Brain microvascular endothelial cell (primary cell): ENCODE measurements around the gene RAPGEF6.

ENCODE experiments used
- DNase-seq: peaks from one replicate; pipeline ENCODE4 v3.0.0-alpha.2; 2020
- H3K27ac ChIP-seq: fragments of 250-450 bp; sonication (Bioruptor Pico); 2 replicates; pipeline ENCODE4 v1.5.1; 2020; ENCODE audit warnings: mild to moderate bottlenecking, moderate library complexity
- H3K27me3 ChIP-seq: fragments of 250-450 bp; sonication (Bioruptor Pico); replicated peaks from 2 replicates; pipeline ENCODE4 v1.5.1; 2020; ENCODE audit warnings: mild to moderate bottlenecking
- H3K36me3 ChIP-seq: fragments of 250-450 bp; sonication (Bioruptor Pico); replicated peaks from 2 replicates; pipeline ENCODE4 v1.5.1; 2020; ENCODE audit warnings: mild to moderate bottlenecking
- H3K4me3 ChIP-seq: 2 replicates; pipeline ENCODE4 v1.5.1; 2011; ENCODE audit warnings: low read depth, mild to moderate bottlenecking, control low read depth, low read length, moderate library complexity
- in situ Hi-C: cut with HindIII; loops from 2 replicates; pipeline ENCODE4 v1.10.0; 2017; ENCODE audit warnings: low sequenced_read_pairs, low pct_ligation_motif_present
- TF ChIP-seq, protein P1 (sequence below): IDR thresholded peaks from 2 replicates; pipeline ENCODE4 v1.5.1; 2011; ENCODE audit warnings: low read depth, mild to moderate bottlenecking, moderate library complexity, low read length, control low read depth, inconsistent platforms; ENCODE audit errors: missing control alignments

Gene RAPGEF6

DNA sequence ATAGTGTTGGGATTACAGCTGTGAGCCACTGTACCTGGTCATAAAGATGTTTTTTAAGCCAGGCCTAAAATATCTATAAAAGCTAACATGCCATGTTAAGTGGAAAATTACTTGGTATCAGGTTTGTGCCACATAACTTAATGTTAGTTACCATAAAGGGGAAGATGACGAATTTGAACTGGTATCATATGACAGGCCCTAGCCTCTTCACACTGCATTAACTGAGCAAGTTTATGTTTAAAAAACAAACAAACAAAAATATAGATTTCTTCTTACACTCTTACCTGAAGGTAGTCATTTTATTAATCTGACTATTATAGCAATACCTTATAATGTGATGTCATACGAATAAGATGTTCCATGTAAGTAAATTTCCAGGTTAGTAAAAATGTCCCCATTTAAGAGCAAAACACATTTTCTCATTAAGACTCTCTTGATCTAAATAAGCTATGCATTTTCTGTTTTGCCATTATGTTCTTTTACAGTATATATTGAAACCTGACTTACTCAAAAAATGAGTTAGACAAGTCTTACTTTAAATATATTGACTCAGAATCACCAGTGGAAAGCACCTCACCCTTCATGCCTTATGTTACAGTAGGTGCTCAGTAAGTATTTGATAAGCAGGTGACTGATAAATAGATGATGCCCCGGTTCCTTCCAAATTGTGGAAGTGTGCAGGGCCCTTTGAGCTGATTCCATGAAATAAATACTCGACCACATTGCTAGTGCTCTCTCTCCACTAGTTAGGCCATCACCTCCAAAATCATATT, 245.7 kb downstream of the RAPGEF6 start:
- in situ Hi-C loops: no loop called here
- TF ChIP-seq, protein P1, sequence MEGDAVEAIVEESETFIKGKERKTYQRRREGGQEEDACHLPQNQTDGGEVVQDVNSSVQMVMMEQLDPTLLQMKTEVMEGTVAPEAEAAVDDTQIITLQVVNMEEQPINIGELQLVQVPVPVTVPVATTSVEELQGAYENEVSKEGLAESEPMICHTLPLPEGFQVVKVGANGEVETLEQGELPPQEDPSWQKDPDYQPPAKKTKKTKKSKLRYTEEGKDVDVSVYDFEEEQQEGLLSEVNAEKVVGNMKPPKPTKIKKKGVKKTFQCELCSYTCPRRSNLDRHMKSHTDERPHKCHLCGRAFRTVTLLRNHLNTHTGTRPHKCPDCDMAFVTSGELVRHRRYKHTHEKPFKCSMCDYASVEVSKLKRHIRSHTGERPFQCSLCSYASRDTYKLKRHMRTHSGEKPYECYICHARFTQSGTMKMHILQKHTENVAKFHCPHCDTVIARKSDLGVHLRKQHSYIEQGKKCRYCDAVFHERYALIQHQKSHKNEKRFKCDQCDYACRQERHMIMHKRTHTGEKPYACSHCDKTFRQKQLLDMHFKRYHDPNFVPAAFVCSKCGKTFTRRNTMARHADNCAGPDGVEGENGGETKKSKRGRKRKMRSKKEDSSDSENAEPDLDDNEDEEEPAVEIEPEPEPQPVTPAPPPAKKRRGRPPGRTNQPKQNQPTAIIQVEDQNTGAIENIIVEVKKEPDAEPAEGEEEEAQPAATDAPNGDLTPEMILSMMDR: no peak
- Histone ChIP-seq H3K27ac (no peak overlapping the region), H3K4me3 (no peak overlapping the region), H3K36me3 (no peaks in the 10 kb centered on the region), H3K27me3 (no peaks in the 10 kb centered on the region)
- DNase-seq: no peak

DNA sequence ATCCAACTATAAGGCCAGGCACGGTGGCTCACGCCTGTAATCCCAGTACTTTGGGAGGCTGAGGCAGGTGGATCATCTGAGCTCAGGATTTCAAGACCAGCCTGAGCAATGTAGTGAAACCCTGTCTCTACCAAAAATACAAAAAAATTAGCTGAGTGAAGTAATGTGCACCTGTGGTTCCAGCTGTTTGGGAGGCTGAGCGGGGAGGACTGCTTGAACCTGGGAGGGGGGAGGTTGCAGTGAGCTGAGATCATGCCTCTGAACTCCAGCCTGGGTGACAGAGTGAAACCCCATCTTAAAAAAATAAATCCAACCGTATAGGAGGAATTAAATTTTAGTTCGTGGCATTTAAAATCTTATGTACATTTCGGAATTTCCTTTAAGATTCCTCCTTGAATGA, 247.8 kb downstream of the RAPGEF6 start:
- Histone ChIP-seq H3K27ac (no peak overlapping the region), H3K36me3 (no peaks in the 10 kb centered on the region)
- in situ Hi-C loops: no loop called here

DNA sequence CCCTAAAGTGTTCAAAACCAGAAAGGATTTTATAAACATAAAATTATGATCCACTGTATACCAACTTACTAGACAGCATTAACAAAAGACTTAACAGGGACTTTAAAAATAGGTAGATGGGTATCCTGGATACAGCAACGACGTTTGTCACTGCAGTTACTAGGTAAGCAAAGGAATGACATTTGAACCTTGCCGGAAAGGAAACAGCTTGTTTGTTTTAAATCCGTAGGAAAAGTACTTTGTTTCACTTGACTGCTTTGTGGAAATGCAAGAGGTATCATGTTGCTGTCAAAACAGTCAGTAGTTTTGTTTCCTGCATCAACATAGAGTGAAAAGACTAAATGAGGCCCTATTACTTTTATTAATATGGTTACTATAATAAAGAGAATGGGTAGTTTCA, 248.2 kb downstream of the RAPGEF6 start:
- no peak overlapping the region for H3K4me3 ChIP-seq
- peak overlapping the region; percentile 10 for H3K27ac ChIP-seq
- no peaks in the 10 kb centered on the region for H3K27me3 ChIP-seq
- H3K36me3 ChIP-seq: no peaks in the 10 kb centered on the region
- in situ Hi-C loops: no loop called here
- TF ChIP-seq, protein P1: no peak
- no peak for DNase-seq

More for the DNA sequence above, 247.8 kb downstream of the RAPGEF6 start:
- H3K27me3 ChIP-seq: no peaks in the 10 kb centered on the region
- DNase-seq: no peak
- TF ChIP-seq, protein P1: no peak
- no peak overlapping the region for H3K4me3 ChIP-seq

DNA sequence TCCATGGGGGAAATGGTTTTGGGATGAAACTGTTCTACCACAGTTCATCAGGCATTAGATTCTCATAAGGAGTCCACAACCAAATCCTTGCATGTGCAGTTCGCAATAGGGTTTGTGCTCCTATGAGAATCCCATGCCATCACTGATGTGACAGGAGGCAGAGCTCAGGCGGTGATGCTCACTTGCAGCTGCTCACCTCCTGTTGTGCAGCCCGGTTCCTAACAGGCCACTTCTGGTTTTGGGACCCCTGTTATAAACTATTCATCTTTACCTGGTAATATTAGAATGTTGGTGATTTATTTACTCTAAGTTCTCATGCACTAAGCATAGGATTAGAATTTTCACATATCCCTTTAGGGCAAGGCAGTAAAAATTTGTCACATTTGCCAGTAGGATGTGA, 248.9 kb downstream of the RAPGEF6 start:
- H3K27me3 ChIP-seq: no peaks in the 10 kb centered on the region
- no peak for DNase-seq
- H3K27ac ChIP-seq: no peak overlapping the region
- TF ChIP-seq, protein P1: no peak
- H3K36me3 ChIP-seq: no peaks in the 10 kb centered on the region
- no peak overlapping the region for H3K4me3 ChIP-seq
- in situ Hi-C loops: no loop called here

DNA sequence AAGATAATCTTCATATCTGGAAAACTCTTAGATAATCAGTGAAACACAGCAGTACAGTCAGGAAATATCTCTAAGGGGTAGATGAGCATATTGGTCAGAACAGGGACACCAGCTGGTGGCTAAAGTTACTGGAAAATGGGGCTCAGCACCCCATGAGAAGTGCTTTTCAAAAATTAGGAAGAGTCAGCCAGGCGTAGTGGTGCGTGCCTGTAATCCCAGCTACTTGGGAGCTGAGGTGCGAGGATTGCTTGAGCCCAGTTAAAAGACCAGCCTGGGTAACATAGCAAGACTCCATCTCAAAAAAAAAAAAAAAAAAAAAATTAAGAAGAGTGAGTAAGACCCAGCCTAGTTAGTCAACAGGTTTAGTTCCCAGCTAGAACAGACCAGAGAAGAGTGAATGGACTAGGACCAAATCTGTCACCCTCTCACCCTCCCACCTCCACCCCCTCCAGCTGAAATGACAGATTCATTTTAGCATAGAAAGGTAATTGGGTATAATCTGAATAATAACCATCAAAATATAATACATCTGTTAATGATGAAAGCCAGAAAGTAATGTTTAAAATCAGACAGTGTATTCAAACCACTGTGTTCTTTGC, 250.3 kb downstream of the RAPGEF6 start:
- Histone ChIP-seq H3K27me3 (no peaks in the 10 kb centered on the region), H3K27ac (no peak overlapping the region), H3K4me3 (no peak overlapping the region), H3K36me3 (no peaks in the 10 kb centered on the region)
- TF ChIP-seq, protein P1: no peak
- no peak for DNase-seq
- in situ Hi-C loops: no loop called here
